ENCODE measurements around the gene BTRC.

GRCh38 chr10:101385866-101386658 is 32.1 kb downstream of the BTRC start:
- TF ChIP-seq CTCF (IDR thresholded peaks at IDR 0.05; ENCODE audit: insufficient read depth, low read length, poor library complexity, severe bottlenecking), result no peak
- no peak for TF ChIP-seq EZH2phosphoT487 (conservative IDR thresholded peaks at IDR 0.05; ENCODE audit: low read length)
